NCI-H2029 (cell line): ENCODE results near the gene PPP2R3C.
"Not testable (repeated sequence)": the region's sequence is repeated elsewhere in the genome, so short reads cannot be mapped to it uniquely, and the experiment has no call there.

Experiments
- DNase-seq: peaks from one replicate; lab custom pipeline; 2025; lab: John Stamatoyannopoulos, UW

The PPP2R3C gene

GRCh38 chr14:35052637-35053036 is 69.2 kb downstream of the PPP2R3C start:
- DNase-seq: no peak

GRCh38 chr14:35051796-35052195 is 70.0 kb downstream of the PPP2R3C start:
- peak; percentile 58 for DNase-seq

- peak; percentile 58 for DNase-seq
These were observed 71.1 kb downstream of the PPP2R3C start for GRCh38 chr14:35050652-35051051.

- DNase-seq: peak; percentile 94
These were observed 73.7 kb downstream of the PPP2R3C start for GRCh38 chr14:35047976-35048513.

GRCh38 chr14:35046751-35047536 is 74.8 kb downstream of the PPP2R3C start:
- peak; percentile 82 for DNase-seq

GRCh38 chr14:35046048-35046750 is 75.6 kb downstream of the PPP2R3C start, which contains the start of gene FAM177A1:
Gene FAM177A1, plus strand, starts transcription at chr14:35046272. Its CDS starts 192 bp downstream, at chr14:35046464.
- peak; percentile 100 for DNase-seq

GRCh38 chr14:35045798-35046047 is 76.1 kb downstream of the PPP2R3C start:
- DNase-seq: no peak

GRCh38 chr14:35044939-35045797 is 76.6 kb downstream of the PPP2R3C start:
- no peak for DNase-seq

- DNase-seq: no peak
These were observed 78.7 kb downstream of the PPP2R3C start for GRCh38 chr14:35043046-35043445.

- DNase-seq: no peak
These were observed 79.2 kb downstream of the PPP2R3C start for GRCh38 chr14:35042632-35043031.

GRCh38 chr14:35038312-35038711 is 83.5 kb downstream of the PPP2R3C start:
- not testable (repeated sequence) for DNase-seq
